HFF-Myc (cell line): Measurements from ENCODE around the gene NFATC2.

ENCODE experiments used
- DNase-seq: peaks from one replicate; pipeline ENCODE4 v3.0.0-alpha.2; 2011; ENCODE audit warnings: low read depth; ENCODE audit errors: extremely low read depth
- H3K4me3 ChIP-seq: replicated peaks from 2 replicates; pipeline ENCODE4 v1.5.1; 2011; ENCODE audit warnings: low read depth, mild to moderate bottlenecking, control low read depth, low read length
- TF ChIP-seq, protein P1 (sequence below): IDR thresholded peaks from 2 replicates; pipeline ENCODE4 v1.5.1; 2012; ENCODE audit warnings: mild to moderate bottlenecking, low read depth, low read length, control low read depth; ENCODE audit errors: missing control alignments

The NFATC2 gene

DNA sequence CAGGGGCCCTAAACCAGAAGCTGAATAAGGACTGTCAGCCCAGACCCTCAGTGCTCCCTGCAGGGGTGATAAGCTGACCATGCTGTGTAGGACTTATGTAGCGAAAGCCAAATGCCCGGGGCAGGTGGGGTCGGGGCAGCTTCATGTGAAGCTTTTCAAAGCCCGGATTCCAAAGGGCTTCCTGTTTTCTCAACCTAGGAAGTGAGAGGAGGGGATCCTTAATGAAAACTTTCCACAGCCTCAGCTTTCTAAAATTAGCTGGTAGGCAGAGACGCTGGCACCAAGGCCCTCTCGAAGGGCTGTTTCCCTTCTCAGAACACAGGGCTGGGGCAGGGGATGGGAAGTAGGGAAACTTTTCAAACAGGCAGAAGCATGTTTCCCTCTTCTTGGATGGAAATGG, 148.9 kb downstream of the NFATC2 start:
- H3K4me3 ChIP-seq = no peak overlapping the region
- TF ChIP-seq, protein P1, sequence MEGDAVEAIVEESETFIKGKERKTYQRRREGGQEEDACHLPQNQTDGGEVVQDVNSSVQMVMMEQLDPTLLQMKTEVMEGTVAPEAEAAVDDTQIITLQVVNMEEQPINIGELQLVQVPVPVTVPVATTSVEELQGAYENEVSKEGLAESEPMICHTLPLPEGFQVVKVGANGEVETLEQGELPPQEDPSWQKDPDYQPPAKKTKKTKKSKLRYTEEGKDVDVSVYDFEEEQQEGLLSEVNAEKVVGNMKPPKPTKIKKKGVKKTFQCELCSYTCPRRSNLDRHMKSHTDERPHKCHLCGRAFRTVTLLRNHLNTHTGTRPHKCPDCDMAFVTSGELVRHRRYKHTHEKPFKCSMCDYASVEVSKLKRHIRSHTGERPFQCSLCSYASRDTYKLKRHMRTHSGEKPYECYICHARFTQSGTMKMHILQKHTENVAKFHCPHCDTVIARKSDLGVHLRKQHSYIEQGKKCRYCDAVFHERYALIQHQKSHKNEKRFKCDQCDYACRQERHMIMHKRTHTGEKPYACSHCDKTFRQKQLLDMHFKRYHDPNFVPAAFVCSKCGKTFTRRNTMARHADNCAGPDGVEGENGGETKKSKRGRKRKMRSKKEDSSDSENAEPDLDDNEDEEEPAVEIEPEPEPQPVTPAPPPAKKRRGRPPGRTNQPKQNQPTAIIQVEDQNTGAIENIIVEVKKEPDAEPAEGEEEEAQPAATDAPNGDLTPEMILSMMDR = no peak
- no peak for DNase-seq

DNA sequence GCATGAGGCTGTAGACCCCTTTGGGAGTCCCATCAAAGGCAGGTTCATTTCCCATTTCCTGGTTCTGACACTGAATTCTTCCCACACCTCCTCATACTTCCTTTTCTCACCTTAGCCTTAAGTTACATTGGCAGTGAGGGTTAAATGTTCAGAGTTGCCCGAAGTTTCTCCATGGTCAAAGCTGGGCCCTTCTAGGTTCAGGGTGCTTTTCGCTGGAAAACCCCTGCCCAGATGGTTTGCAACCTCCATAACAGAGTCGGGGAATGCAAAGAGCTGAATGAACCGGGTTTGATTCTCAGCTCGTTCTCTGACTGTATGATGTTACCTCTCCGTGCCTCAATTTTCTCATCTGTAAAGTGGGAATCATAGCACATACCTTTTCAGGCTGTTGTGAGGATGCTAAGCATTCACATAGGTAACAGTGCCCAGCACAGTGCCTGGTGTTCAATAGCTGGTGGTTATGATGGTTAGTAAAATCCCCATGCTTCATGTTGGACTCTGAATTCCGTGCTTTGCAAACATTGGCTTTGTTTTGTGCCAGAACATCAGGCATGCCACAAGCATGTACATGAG, 149.8 kb downstream of the NFATC2 start:
- TF ChIP-seq, protein P1 = no peak
- H3K4me3 ChIP-seq = no peak overlapping the region
- no peak for DNase-seq

DNA sequence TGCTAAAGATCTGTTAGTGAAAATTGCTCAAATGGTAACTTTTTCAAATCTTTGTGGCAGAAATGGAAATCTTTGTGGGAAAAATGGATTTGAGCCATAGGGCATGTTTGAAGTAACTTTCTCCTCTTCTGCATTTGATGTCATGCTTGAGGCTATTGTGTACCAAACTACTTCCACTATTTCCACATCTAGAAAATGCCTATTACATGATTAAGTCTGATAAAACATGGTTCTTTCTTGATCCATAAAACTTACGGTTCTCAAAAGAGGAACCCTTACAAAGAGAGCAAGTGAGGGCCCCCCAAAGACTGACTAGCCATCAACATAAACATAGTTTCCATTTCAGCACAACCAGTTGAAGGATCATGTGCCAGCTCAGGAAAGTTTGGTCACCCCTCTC, 150.6 kb downstream of the NFATC2 start:
- H3K4me3 ChIP-seq = no peak overlapping the region
- DNase-seq = no peak
- TF ChIP-seq, protein P1 = no peak

DNA sequence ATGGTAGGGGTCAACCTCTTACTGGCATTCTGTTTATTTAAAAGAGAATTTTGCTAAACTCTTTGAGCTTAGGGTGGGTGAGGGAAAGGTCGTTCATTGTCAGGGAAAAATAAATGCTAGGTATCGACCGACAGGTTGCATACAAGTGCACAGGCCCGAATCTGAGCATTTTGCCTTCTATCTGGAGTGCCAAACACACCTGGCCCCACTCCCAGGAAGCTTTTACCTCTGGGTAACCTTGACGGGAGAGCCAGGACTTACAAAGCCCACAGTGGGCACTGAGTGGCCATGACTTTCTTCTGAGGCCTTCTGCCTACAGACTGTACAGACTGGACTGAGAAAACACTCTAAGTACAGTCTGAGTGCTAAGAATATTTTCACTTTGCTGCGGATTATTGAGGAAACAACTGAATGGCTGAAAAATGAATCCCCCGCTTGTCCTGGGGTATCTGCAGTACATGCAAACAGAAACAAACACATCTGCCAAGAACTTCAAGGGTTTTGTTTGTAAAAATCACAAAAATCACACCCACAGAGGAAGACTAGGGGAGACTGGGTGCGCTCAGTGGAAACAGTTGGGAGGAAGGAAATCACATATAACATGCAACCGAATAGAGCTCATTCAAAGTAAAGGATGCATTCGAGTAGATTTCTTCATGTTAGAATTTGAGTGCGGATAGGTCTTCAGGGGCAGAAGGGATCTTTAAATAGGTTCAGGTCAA, 152.8 kb downstream of the NFATC2 start:
- DNase-seq = no peak
- TF ChIP-seq, protein P1 = no peak
- H3K4me3 ChIP-seq = no peak overlapping the region

DNA sequence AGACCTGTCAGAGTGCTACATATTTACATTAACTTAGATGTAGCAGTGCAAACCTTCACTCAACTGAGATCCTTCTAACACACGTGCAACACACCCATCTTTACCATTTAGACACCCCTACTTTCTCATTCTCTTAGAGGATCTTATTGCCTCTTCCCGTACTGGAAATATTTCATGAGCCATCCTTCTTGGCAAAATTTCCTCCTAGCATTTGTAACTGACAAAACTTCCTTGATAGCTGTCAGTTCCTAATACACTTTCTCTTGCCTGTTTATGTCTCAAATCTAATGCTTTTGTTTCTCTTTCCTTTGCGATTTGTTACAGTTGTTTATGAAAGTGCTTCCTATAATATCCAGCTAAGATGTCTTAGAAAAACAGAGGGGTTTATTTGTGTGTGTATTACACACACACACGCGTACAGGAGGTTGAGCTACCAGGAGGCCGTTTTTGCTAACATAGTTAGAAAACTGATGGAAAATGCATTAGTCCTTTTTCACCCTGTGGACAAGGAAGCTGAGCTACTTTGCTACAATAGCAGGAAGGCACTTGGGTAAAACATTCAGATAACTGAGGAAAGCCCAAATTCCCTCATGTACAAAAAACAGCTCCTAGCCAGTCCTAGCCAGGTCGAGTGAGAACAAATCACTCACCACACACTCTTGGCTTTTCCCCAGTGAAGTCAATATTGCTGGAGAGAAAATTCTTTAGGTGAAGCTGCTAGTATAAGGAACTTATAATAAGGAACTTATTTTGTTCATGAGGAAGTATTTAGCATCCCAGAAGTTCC, 153.6 kb downstream of the NFATC2 start:
- H3K4me3 ChIP-seq = no peak overlapping the region
- no peak for DNase-seq
- TF ChIP-seq, protein P1 = no peak

DNA sequence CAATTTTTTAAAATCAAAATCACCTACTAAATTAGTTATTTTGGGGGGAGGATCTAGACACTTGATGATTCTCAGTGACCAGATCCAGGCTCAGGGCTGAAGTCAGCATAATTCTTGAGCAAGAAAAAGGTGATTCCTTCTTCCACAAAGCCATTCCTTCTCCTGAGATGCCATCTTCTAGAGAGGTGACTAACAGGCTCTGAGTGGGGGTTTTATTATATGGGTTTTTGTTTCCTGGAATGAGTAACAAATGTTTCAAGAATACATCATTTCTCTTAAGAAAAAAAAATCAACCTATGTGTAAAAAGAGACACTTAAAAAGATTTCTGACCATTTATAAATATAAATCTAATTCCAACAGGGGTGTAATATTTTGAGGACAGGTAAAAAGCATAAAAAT, 154.3 kb downstream of the NFATC2 start:
- DNase-seq = no peak

More for the DNA sequence above, 154.3 kb downstream of the NFATC2 start:
- TF ChIP-seq, protein P1 = no peak
- no peak overlapping the region for H3K4me3 ChIP-seq
